C4-2B (cell line): ENCODE measurements around the gene KCNJ12.
"Not testable (repeated sequence)": the region's sequence is repeated elsewhere in the genome, so short reads cannot be mapped to it uniquely, and the experiment has no call there.

Experiments used
- H3K27ac ChIP-seq: fragments of 450-650 bp; 2 replicates; pipeline ENCODE4 v1.5.1; 2017
- ZFX ChIP-seq: fragments of 450-650 bp; IDR thresholded peaks from 2 replicates; pipeline ENCODE4 v1.6.1; 2017
- TF ChIP-seq, protein P1 (sequence below): fragments of 450-650 bp; conservative IDR thresholded peaks from 2 replicates; pipeline ENCODE4 v1.5.1; 2017; ENCODE audit warnings: mild to moderate bottlenecking

KCNJ12 gene

GRCh38 chr17:21453144-21453898 is 77.2 kb downstream of the KCNJ12 start:
- peak overlapping the region; percentile 64; the same call in 1 of the 2 replicates for H3K27ac ChIP-seq
- no peak for TF ChIP-seq ZFX
- TF ChIP-seq, protein P1, sequence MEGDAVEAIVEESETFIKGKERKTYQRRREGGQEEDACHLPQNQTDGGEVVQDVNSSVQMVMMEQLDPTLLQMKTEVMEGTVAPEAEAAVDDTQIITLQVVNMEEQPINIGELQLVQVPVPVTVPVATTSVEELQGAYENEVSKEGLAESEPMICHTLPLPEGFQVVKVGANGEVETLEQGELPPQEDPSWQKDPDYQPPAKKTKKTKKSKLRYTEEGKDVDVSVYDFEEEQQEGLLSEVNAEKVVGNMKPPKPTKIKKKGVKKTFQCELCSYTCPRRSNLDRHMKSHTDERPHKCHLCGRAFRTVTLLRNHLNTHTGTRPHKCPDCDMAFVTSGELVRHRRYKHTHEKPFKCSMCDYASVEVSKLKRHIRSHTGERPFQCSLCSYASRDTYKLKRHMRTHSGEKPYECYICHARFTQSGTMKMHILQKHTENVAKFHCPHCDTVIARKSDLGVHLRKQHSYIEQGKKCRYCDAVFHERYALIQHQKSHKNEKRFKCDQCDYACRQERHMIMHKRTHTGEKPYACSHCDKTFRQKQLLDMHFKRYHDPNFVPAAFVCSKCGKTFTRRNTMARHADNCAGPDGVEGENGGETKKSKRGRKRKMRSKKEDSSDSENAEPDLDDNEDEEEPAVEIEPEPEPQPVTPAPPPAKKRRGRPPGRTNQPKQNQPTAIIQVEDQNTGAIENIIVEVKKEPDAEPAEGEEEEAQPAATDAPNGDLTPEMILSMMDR: no peak

DNA sequence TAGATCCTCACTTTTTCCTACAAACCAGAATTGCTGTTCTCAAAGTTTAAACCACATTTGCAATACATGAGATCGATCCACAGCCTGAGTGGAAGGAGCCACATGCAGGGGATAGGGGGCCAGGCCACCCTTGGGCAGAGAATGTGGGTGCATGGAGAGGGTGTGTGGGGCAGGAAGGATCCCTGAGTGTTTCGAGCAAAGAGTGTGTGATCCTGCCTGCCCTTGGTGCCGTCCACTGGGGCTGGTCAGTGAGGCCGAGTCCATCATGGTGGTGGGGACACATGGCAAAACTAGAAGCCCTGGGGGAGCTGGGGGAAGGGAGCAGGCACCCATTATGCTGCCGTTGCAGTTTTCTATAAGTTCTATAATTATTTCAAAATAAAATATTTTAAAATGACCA is 77.8 kb downstream of the KCNJ12 start:
- not testable (repeated sequence) for H3K27ac ChIP-seq

DNA sequence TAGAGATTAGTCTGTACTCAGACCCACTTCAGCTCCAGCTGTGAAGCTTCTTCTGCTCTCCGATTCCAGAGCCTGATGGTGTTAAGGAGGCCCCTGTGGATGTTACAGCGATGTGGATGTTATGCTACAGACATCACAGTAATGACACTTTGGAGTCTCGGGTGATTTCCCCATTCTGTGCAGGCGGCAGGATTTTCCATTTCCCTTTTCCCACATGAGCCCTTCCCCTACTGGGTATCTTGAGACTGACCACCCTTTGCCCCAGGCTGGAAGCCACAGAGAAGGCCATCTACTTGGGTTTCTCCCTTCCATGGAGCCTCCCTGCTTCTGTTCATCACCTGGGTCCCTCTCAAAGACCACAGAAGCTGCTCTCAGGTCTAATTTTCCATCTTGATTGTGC is 78.3 kb downstream of the KCNJ12 start:
- TF ChIP-seq, protein P1: no peak
- no peak for TF ChIP-seq ZFX
- no peak overlapping the region for H3K27ac ChIP-seq

DNA sequence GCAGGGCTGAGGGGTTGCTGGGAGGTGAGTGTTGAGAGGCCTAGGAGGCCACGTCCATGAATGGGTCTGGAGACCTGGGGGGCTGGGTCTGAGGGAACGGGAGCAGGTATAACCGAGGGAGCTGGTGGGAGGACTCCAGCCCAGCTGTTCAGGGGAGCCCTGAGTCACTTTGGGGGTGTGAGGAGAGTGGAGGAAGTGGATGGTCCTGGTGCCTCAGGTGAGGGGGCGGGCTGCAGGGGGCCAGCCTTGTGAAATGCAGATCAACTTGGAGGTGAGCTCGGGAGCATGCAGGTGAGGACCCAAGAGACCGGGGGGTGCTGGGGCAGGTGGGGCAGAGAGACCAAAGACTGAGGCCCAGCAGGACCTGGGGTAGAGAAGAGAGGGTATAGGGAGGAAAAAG is 79.6 kb downstream of the KCNJ12 start:
- no peak overlapping the region for H3K27ac ChIP-seq
- TF ChIP-seq, protein P1: no peak
- no peak for TF ChIP-seq ZFX

DNA sequence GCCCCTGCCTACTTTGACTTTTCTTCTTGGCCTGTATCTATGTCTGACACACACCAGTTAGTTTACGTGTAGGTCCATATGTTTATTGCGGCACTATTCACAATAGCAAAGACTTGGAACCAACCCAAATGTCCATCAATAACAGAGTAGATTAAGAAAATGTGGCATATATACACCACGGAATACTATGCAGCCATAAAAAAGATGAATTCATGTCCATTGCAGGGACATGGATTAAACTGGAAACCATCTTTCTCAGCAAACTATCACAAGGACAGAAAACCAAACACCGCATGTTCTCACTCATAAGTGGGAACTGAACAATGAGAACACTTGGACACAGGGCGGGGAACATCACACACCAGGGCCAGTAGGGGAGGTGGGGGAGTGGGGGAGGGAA is 80.3 kb downstream of the KCNJ12 start:
- H3K27ac ChIP-seq: not testable (repeated sequence)

- no peak overlapping the region for H3K27ac ChIP-seq
- TF ChIP-seq ZFX: no peak
- TF ChIP-seq, protein P1: peak; percentile 98
Measured at GRCh38 chr17:21457051-21458026, 81.2 kb downstream of the KCNJ12 start.

DNA sequence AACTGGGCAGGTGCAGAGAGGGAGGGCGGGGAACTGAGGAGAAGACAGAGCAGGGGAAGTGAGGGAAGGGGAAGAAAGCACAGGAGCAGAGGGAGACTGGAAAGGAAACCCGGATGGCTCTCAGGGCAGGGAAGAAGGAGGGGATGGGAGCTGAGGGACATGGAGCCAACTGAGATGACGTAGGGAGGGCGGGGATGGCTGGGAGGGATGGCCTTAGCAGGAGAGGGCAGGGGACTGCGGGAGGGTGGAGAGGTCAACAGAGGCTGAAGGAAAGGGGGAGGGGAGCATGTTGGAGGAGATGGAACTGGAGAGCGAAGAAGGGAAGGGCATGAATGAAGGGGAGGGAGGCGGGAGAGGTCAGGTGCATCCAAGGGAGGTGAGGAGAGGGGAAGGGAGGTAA is 81.9 kb downstream of the KCNJ12 start:
- H3K27ac ChIP-seq: no peak overlapping the region
- no peak for TF ChIP-seq ZFX
- TF ChIP-seq, protein P1: no peak

- H3K27ac ChIP-seq: no peak overlapping the region
- no peak for TF ChIP-seq ZFX
- TF ChIP-seq, protein P1: no peak
Measured at GRCh38 chr17:21459536-21459935, 83.4 kb downstream of the KCNJ12 start.
